Panc1 (cell line): ENCODE measurements around the gene MR1. TPM values are rescaled to one million over a fixed set of nuclear protein-coding genes. Genes with fewer than 3 reads are reported as not detected.

Experiments used
- ATAC-seq: fragments of 200-7000 bp; cut with Tn5 transposase; 2 replicates; pipeline ENCODE4 v1.9.1; 2020; ENCODE audit warnings: mild to moderate bottlenecking, moderate library complexity
- BruUV-seq: library from RNA; stranded (reverse); fragments of 400-500 nt; replicated peaks from 2 replicates; lab custom pipeline; 2021; lab: Mats Ljungman, UMichigan
- CTCF ChIA-PET: fragments of 300-600 bp; sonication (Branson Sonifier 250); formaldehyde crosslinking; loops from one replicate; lab custom pipeline; 2022; ENCODE audit warnings: antibody characterized with exemption; lab: Charles Lee
- POLR2A ChIA-PET: fragments of 300-600 bp; sonication (Branson Sonifier 250); formaldehyde crosslinking; loops from one replicate; lab custom pipeline; 2022; ENCODE audit warnings: antibody characterized with exemption; lab: Charles Lee
- DNase-seq: peaks from one replicate; pipeline ENCODE4 v3.0.0-alpha.2; 2010; ENCODE audit warnings: low read depth, low spot score
- H3K27ac ChIP-seq: 2 replicates; pipeline ENCODE4 v1.5.1; 2011; ENCODE audit warnings: mild to moderate bottlenecking, low read length, inconsistent platforms
- H3K27me3 ChIP-seq: fragments of 200-500 bp; sonication (Bioruptor generic); 2 replicates; pipeline ENCODE4 v1.6.0; 2014; ENCODE audit warnings: low read length, inconsistent platforms; ENCODE audit not compliant: control insufficient read depth, insufficient read depth
- H3K36me3 ChIP-seq: fragments of 200-500 bp; sonication (Bioruptor generic); 2 replicates; pipeline ENCODE4 v1.5.1; 2014; ENCODE audit warnings: inconsistent platforms, mild to moderate bottlenecking, low read length, moderate library complexity; ENCODE audit not compliant: control insufficient read depth, insufficient read depth
- H3K4me1 ChIP-seq: 2 replicates; pipeline ENCODE4 v1.5.1; 2011; ENCODE audit warnings: inconsistent platforms, mild to moderate bottlenecking, low read length, moderate library complexity; ENCODE audit not compliant: control insufficient read depth, insufficient read depth
- H3K4me3 ChIP-seq, 2 experiments: 2 replicates each; pipeline ENCODE4 v1.5.1; 2011 to 2012; ENCODE audit warnings: low read depth in 2 of 2, low read length in 2 of 2, mild to moderate bottlenecking in 2 of 2, inconsistent platforms in 1 of 2, moderate library complexity in 1 of 2
- H3K9me3 ChIP-seq: fragments of 200-500 bp; sonication (Bioruptor generic); 2 replicates; pipeline ENCODE4 v1.5.1; 2014; ENCODE audit warnings: low read depth, mild to moderate bottlenecking, inconsistent platforms, low read length, moderate library complexity; ENCODE audit not compliant: control insufficient read depth, insufficient read depth
- POLR2AphosphoS5 ChIP-seq: IDR thresholded peaks from 2 replicates; pipeline ENCODE4 v1.6.1; 2012; ENCODE audit warnings: mild to moderate bottlenecking, low read depth, low read length, moderate library complexity
- SIN3A ChIP-seq: IDR thresholded peaks from 2 replicates; pipeline ENCODE4 v1.6.1; 2012; ENCODE audit warnings: low read depth, mild to moderate bottlenecking, low read length, moderate library complexity, borderline replicate concordance; ENCODE audit not compliant: insufficient read depth
- TCF7L2 ChIP-seq: IDR thresholded peaks from 2 replicates; pipeline ENCODE4 v1.6.1; 2011; ENCODE audit warnings: mild to moderate bottlenecking, low read depth, low read length, inconsistent platforms
- in situ Hi-C: cut with HindIII; loops from 2 replicates; pipeline ENCODE4 v1.10.0; 2016; ENCODE audit warnings: low sequenced_read_pairs, low pct_unique_long_range_greater_than_20kb
- intact Hi-C: fragments of 100-400 bp; cut with micrococcal nuclease; formaldehyde crosslinking; loops from one replicate; pipeline ENCODE4 v1.10.0; 2022; ENCODE audit not compliant: unreplicated experiment
- total RNA-seq: library from RNA; stranded (reverse); gene quantifications from one replicate; pipeline ENCODE4 v1.2.1, GENCODE V29; 2021; ENCODE audit not compliant: unreplicated experiment
- TF ChIP-seq, protein P1 (sequence below): fragments of 450-650 bp; IDR thresholded peaks from 2 replicates; pipeline ENCODE4 v1.5.1; 2017; ENCODE audit warnings: mild to moderate bottlenecking
- TF ChIP-seq, protein P2 (sequence below), 2 experiments: IDR thresholded peaks; 2 replicates each; pipeline ENCODE4 v1.6.1; 2011 to 2012; ENCODE audit warnings: low read depth in 2 of 2, control low read depth in 1 of 2, low read length in 1 of 2, mild to moderate bottlenecking in 1 of 2, moderate library complexity in 1 of 2; ENCODE audit not compliant: insufficient read depth in 1 of 2

The MR1 gene
- total RNA-seq, 1 experiment from 2014 or later, result 3.9 TPM

DNA sequence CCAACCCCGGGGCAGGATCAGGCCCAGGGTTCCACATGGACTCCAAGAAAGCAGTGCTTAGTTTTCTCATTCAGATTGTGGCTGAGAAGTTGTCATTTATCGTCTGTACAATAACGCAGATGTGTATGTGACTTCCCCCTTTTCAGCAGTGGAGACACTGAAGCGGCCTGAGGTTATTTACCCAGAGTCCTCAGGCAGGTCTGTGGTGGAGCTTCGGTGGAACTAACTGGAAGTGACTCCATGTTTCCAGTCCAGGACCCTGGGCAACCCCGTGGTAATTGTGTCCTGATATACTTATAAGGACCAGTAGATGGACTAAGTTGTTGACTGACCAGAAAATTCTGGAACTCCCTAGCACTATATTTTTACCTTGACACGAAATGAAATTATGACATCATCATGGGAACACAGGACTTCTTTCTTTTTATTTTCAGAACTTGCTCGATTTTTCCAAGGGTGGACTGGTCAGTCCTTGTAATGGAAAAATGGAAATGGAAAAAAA, 53.7 kb downstream of the MR1 start:
- intact Hi-C loops (no loop called here), in situ Hi-C loops (no loop called here)
- peak overlapping the region; percentile 92 for H3K27ac ChIP-seq
- no peaks in the 10 kb centered on the region for H3K27me3 ChIP-seq
- peaks cover 9% of the 10 kb centered on the region for H3K36me3 ChIP-seq
- ChIA-PET POLR2A (interaction anchor here (0.6 to 0.7 kb wide), 2 partner anchors 14 to 49 kb away, joined by 3 read pairs; no protein-coding TSS in a partner anchor), CTCF (no interaction called here)
- H3K4me1 ChIP-seq, result peaks cover 32% of the 10 kb centered on the region
- no peaks in the 10 kb centered on the region for H3K9me3 ChIP-seq
- no peak for ATAC-seq
- peak overlapping the region; percentile 80 to 94 for H3K4me3 ChIP-seq
- DNase-seq, result no peak
- TF ChIP-seq, protein P1, sequence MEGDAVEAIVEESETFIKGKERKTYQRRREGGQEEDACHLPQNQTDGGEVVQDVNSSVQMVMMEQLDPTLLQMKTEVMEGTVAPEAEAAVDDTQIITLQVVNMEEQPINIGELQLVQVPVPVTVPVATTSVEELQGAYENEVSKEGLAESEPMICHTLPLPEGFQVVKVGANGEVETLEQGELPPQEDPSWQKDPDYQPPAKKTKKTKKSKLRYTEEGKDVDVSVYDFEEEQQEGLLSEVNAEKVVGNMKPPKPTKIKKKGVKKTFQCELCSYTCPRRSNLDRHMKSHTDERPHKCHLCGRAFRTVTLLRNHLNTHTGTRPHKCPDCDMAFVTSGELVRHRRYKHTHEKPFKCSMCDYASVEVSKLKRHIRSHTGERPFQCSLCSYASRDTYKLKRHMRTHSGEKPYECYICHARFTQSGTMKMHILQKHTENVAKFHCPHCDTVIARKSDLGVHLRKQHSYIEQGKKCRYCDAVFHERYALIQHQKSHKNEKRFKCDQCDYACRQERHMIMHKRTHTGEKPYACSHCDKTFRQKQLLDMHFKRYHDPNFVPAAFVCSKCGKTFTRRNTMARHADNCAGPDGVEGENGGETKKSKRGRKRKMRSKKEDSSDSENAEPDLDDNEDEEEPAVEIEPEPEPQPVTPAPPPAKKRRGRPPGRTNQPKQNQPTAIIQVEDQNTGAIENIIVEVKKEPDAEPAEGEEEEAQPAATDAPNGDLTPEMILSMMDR, result no peak
- TF ChIP-seq TCF7L2 (no peak), SIN3A (no peak), POLR2AphosphoS5 (no peak)
- TF ChIP-seq, protein P2, sequence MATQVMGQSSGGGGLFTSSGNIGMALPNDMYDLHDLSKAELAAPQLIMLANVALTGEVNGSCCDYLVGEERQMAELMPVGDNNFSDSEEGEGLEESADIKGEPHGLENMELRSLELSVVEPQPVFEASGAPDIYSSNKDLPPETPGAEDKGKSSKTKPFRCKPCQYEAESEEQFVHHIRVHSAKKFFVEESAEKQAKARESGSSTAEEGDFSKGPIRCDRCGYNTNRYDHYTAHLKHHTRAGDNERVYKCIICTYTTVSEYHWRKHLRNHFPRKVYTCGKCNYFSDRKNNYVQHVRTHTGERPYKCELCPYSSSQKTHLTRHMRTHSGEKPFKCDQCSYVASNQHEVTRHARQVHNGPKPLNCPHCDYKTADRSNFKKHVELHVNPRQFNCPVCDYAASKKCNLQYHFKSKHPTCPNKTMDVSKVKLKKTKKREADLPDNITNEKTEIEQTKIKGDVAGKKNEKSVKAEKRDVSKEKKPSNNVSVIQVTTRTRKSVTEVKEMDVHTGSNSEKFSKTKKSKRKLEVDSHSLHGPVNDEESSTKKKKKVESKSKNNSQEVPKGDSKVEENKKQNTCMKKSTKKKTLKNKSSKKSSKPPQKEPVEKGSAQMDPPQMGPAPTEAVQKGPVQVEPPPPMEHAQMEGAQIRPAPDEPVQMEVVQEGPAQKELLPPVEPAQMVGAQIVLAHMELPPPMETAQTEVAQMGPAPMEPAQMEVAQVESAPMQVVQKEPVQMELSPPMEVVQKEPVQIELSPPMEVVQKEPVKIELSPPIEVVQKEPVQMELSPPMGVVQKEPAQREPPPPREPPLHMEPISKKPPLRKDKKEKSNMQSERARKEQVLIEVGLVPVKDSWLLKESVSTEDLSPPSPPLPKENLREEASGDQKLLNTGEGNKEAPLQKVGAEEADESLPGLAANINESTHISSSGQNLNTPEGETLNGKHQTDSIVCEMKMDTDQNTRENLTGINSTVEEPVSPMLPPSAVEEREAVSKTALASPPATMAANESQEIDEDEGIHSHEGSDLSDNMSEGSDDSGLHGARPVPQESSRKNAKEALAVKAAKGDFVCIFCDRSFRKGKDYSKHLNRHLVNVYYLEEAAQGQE (IDR thresholded peaks at IDR 0.05; ENCODE audit: insufficient read depth in 1 of 2, low read depth in 2 of 2, low read length in 1 of 2), result no peak
- BruUV-seq, result no TSS peak

DNA sequence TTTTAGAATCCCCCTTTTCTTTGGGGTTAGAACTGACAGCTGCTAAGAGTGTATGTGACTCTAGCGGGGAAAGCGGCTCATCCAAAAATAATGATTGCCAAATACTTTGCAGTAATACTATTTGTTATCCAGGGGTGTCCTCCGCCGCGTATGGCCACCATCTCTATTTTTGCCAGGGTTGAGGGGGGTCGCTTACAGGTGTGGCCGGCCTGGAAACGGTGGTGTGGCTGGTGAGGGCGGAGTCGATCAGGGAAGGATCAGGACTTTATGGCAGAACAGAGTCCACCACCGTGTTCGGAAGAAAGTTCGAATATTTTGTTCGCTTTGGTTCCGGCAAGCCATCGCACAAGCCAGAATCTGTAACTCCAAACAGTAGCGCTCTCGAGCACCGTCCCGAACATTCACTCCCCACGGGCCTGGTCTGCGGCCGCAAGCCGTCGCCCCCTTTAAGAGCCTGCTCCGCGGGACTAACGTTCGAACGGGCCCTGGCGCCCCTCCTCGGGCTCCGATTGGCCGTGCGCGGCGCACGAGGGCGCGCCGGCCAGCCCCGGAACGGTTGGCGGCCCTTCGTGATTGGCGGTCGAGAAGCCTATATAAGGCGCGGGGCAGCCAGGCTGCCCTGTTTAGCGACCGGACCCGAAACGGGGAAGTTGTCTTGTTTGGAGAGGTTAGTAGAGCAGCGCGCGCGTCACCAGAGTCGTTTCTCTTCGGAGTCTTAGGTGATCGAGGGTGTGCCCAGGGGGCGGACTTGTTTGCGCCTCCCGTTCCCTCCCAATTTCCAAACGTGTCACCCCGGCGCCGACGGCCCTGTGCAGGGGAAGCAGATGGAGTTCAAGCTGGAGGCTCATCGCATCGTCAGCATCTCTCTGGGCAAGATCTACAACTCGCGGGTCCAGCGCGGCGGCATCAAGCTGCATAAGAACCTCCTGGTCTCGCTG, 54.6 kb downstream of the MR1 start, which contains the start of gene IER5:
IER5 (plus strand) TSS at position 622 of the 938 bp plus-strand sequence; CDS start at position 825, 203 bp downstream.
- intact Hi-C loops (no loop called here), in situ Hi-C loops (no loop called here)
- TSS peak; percentile 98 for BruUV-seq
- Histone ChIP-seq H3K9me3 (no peaks in the 10 kb centered on the region), H3K36me3 (peaks cover 12% of the 10 kb centered on the region), H3K4me3 (peak within 1 kb of the TSS; percentile 80 to 94), H3K27me3 (no peaks in the 10 kb centered on the region), H3K27ac (peak within 1 kb of the TSS; percentile 92), H3K4me1 (peaks cover 41% of the 10 kb centered on the region)
- CTCF ChIA-PET, result no interaction called here
- POLR2A ChIA-PET, result interaction anchor here (0.6 to 1.0 kb wide), 7 partner anchors 13 to 653 kb away, joined by 3 to 8 read pairs (median 3); no protein-coding TSS in a partner anchor
- TF ChIP-seq POLR2AphosphoS5 (peak; percentile 100), TCF7L2 (peak; percentile 44), SIN3A (peak; percentile 98)
- TF ChIP-seq, protein P2 (IDR thresholded peaks at IDR 0.05; ENCODE audit: insufficient read depth in 1 of 2, low read depth in 2 of 2, low read length in 1 of 2), result peak; percentile 23 to 32; a peak in 1 of 4 replicates
- TF ChIP-seq, protein P1, result no peak
- ATAC-seq (peak; percentile 92), DNase-seq (peak; percentile 91)
